NAMALWA (cell line): Measurements from ENCODE around the gene ADAM17.
A peak's percentile ranks its signal among the peaks of the same experiment; 100 is the strongest.
"Not testable (repeated sequence)": the region's sequence is repeated elsewhere in the genome, so short reads cannot be mapped to it uniquely, and the experiment has no call there.

Source experiments
- DNase-seq: peaks from one replicate; pipeline ENCODE4 v3.0.0-alpha.2; 2015; ENCODE audit warnings: low spot score

Gene ADAM17

DNA sequence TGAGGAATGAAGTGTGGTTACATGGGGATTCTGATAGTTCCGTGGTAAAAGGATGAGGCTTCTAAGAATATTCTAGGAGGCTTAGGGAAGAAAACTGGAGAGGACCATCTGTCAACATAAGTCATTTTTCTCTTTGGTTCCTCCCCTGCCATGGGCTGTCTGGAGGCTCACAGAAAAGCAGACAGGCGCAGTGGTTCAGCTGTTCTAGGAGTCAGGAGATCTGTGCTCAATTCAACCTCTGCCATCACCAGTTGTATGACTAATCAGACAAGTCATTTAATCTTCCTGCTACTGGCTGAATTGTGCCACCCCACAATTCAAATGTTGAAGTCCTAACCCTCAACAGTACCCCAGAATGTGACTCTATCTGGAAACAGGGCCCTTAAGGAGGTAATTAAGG lies 36.4 kb downstream of the ADAM17 start:
- no peak for DNase-seq

DNA sequence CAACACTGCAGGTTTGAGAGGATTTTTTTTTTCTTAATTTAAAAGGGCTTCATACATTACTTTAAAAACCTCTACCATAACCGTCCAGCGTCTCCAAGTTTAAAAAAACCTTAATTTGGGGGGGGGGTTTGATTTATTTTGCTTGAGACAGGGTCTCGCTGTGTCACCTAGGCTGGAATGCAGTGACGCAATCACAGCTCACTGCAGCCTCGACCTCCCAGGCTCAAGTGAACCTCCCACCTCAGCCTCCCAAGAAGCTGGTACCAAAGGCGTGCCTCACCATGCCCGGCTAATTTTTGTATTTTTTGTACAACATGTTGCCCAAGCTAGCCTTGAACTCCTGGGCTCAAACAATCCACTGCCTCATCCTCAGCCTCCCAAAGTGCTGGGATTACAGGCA lies 36.9 kb downstream of the ADAM17 start:
- DNase-seq: no peak

DNA sequence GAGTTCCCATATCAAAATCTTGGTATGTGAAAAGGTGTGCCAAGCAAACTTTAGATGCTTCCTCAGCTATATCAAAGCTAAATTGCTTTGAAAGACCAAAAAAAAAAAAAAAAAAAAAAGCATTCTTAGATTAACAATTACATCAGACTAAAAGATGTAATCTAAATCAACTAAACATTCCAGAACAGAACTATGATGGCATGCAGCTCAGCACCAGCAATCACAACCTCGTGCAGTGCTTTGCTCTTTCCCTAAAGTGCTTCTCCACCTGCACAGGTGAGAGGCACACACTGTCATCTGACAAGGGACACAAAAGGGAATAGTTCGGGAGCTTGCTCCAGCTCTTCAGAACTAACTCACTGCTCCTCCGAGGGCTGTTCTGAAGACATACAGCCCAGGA lies 37.5 kb downstream of the ADAM17 start:
- no peak for DNase-seq

DNA sequence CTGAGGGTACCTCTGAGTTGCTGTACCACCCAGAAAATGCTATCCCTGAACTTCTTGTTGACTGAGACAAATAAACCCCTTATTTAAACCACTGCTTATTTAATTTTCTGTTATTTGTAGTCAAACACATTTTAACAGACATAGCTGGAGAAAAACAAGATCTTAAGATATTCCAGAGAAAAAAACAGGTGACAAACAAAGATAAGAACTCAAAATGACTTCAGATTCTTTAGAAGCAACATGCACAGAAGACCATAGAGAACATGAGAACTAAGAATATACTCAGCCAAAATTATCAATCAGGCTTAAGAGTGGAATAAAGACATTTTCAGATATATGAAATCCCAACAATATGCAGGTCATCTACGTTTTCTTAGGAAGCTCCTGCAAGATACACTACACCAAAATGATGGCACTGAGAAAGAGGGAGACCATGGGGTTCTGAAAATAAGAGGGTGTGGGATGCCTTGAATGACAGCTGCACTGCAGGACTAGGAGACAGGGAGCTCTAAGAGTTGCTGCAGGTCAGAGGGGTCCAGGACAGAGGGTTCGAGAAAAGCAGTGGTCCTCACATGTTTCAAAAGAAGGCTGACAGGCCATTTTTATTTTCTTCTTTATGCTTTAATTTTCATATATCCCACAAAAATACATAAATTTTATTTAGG lies 38.4 kb downstream of the ADAM17 start:
- DNase-seq: no peak

DNA sequence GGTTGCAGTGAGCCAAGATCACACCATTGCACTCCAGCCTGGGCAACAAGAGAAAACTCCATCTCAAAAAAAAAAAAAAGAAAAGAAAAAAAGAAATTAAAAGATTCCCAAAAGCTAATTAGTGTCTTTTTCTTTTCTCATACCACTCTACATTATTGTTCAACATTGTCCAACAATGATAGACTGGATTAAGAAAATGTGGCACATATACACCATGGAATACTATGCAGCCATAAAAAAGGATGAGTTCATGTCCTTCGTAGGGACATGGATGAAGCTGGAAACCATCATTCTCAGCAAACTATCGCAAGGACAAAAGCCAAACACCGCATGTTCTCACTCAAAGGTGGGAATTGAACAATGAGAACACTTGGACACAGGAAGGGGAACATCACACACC lies 41.7 kb downstream of the ADAM17 start:
- DNase-seq: not testable (repeated sequence)

DNA sequence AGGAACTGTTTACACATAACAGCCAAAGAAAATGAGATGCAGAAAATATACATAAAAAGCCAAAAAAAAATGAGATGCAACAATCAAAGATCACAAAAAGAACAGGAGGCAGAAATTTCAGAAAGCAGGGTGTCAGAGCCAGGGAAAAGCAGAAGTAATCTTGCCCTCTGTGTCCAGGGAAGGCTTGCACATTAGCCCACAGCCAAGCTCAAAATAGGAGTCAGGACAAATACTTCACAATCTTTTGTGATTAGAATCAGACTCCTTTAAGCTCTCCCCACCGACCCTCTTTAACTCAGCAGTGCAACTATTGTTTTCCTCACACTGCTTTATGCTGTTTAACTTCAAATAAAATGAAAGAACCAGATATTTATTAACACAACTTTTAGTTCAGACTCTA lies 46.7 kb downstream of the ADAM17 start:
- no peak for DNase-seq

DNA sequence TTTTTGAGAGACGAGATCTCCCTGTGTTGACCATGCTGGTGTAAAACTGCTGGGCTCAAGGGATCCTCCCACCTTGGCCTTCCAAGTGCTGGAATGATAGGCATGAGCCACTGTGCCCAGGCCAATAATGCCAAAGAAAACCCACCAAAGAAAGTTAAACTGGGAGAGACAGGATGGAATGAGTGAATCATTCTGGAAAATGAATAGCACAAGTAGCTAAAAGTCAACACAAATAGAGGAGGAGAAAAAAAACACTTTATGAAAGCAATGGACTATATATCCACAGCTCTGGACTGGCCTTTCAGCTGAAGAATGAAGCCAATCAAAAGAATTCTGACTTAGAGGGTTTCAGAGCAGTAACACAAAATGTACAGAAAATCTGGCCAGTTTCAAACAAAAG lies 57.4 kb downstream of the ADAM17 start:
- DNase-seq: no peak

DNA sequence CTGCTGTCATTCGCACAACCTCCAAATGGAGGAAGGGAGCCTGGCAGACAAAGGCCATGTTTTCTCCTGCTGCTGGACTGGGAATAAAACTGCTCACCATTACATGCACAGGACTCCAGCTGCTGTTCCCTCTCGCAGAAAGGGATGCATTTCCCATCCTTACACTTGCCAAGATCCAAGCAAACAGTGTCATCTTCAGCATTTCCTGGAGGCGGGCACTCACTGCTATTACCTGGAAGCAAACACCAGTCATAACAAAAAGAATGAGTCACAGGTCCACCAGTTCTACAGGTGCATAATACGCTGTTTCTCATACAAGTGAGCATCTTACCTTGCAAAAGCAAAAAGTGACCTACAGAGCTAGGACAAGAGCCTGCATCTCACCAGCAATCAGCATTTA lies 58.6 kb downstream of the ADAM17 start:
- DNase-seq: no peak

DNA sequence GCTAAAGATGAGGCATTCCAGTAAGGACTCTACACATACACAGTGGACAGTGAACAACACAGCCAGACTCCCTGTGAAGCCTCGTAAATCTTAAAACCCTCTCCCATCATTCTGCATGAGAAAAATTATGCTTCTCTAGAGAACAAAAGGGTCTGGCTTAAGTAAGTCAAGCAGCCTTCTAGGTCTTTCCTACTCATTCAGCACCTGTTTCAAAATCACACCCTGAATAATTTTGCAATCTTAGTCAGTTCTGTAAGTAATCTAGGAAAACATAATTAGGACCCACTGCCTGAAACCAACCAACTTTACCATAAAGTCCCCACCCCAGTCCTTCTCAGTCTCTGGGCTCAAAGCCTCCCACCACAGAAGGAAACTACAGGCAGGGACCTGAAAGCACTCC lies 61.5 kb downstream of the ADAM17 start:
- DNase-seq: no peak

DNA sequence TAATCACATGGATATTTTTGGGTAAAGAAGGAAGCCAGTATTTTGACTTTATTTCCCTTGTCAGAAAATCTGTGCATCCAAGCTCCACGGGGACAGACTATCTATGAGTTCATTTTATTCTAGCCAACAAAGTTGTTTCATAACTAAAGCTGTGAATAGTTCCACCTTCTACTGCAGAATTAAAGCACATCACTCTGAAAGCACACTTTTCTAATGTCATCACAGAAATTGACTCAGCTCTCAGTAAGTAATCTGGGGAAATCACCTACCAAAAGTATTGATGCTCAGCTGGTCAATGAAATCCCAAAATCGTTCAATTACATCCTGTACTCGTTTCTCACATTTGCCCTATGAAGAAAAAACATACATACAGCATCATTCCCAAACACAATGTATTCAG lies 62.2 kb downstream of the ADAM17 start:
- DNase-seq: no peak

DNA sequence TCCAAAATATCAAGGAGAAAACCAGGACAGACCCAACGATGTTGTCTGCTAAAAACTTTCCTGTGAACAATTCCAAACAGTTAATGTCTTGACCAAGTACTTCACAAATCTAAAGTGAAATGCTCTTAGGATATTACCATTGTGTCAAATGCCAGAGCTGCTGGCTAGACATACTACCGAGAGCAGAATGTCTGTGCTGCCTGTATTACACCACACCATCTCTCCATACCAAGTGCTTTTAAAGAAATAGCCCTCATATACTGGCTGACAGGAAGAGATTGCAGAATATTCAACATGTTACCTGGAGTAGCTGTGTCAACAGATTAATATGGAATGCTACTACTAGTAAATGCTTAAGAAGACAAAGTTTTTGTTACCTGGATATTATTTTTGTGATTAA lies 62.7 kb downstream of the ADAM17 start:
- no peak for DNase-seq

DNA sequence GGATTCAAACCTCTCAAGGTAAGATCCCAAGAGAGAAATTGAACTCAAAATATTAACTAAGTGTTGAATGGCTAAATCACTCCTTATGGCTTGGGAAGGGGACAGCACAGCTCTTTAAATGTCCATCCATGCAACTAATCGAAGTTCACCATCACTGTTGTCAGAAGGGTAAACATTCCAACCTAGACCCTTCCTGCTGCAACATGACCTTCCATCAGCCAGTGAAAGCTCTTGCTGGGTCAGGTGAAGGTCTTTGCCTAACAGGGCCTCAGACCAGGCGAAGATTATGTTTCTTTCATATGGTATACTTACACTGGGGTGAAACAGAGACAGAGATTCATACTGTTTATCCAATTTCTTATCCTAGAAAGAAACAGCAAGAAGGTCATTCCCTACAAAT lies 64.8 kb downstream of the ADAM17 start:
- no peak for DNase-seq

DNA sequence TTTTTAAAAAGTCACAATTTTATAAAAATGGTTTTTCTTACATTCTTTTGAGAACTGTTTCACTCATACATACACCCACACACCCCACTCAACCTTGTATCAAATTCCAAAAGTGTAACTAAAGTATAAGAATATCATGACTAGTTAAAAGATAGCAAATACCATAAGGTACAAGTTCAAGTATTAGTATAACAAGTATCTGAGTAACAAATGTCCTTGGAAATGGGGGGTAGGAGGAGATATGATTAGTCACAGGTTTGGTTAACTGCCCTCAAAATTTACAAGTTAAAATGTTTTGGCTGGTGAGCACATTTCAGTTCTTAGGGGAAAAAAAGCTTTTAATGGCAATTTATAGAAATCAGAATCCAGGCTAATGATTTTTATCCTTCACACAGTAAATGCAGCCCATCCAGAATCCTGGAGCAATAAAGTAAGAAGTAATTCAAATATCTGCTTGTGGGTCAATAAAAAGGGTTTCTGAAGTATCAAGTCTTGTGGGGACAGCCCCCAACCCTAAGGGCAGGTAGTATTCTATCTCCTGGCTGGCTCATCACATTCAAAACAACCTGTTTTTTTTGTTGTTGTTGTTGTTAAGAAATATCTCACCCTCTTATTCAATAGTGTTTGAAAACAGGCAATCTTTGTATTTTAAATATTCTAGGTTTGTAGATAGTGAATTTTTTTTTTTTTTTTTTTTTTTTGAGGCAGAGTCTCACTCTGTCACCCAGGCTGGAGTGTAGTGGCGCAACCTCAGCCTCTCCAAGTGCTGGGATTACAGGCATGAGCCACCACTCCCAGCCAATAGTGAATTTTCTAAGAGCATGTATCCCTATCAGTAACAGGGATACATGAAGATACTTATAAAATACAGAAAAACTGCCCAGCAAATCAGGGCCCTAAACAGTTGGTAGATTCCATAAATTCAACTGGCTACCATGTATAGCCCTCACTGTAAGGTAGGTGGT lies 66.8 kb downstream of the ADAM17 start:
- DNase-seq: no peak

DNA sequence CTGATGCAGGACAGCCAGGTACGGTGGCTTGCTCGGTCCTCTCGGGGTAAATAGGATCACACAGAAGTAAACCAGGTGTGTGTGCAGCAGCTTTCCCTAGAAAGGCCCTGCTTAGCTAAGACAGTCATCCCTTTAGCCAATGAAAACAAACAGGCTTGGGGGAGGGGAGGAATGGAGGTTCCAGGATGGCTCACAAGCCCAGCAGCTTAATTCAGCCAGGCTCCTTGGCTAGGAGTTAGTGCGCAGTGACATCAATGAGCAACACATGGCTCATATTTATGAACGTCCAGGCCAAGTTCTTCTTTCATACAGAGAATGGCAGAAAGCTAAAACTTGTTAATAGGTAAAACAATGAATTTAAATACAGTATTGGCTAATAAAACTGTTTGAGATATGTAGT lies 71.1 kb downstream of the ADAM17 start:
- no peak for DNase-seq

DNA sequence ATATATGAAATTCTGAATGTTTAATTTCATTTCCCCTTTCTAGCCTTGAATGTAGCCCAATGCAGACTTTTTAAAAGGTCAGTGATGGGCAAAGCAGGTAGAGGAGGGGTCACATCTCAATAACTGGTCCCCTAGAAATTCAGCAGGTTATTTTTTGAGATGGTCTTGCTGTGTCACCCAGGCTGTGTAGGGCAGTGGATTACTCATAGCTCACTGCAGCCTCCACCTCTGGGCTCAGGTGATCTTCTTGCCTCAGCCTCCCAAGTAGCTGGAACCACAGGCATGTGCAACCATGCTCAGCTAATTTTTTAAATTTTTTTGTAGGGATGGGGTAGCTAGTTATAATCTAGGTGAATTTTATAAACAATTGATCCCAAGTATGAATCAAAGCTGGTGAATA lies 72.5 kb downstream of the ADAM17 start:
- no peak for DNase-seq

DNA sequence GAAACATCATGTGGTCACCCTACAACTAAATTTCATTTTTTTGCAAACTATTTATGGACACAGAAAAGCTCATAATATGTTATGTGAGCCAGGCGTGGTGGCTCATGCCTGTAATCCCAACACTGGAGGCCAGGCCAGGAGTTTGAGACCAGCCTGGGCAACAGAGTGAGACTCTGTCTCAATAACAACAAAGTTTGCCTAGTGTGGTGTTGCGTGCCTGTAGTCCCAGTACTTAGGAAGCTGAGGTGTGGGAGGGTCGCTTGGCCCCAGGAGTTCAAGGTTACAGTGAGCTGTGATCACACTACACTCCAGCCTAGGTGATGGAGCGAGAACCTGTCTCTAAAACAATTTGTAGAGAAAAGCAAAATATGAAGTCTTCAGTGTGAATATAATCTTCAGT lies 75.5 kb downstream of the ADAM17 start:
- no peak for DNase-seq

DNA sequence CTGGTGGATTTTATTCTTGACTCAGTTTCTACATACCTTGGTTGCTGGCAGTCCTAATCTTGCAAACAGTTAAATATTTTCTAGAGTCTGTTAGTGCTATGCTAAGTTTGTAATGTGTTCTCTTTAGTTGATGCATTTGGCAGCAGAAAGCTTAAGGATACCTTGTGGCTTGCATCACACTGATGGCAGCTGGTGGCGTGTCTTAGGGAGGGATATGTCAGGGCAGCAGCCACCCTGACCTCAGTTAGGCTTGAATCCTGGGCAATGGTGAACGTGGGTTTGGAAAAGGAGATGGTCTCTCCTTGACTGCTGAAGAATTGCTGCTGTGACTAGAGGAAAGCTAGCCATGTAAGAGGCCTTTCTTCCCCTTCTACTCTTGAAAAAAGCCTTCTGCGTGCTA lies 77.1 kb downstream of the ADAM17 start:
- DNase-seq: no peak

DNA sequence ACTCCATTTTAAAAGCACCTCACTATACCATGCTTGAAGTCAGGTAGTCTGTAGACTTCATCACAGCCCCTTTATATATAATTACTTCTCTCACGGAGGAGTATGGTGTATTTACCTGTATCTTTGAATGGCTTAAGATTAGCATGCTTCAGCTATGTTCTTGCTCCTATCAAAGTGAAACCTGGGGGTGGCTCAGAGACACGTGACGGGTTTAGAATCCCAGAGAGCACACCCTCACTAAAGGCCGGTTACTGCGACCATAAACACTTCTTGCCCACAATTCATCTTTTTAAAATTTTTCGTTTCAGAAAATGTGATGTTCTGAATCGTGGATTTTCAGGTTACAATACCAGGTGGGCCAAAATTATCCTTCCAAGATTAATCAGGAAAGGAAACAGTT lies 77.7 kb downstream of the ADAM17 start:
- DNase-seq: no peak

DNA sequence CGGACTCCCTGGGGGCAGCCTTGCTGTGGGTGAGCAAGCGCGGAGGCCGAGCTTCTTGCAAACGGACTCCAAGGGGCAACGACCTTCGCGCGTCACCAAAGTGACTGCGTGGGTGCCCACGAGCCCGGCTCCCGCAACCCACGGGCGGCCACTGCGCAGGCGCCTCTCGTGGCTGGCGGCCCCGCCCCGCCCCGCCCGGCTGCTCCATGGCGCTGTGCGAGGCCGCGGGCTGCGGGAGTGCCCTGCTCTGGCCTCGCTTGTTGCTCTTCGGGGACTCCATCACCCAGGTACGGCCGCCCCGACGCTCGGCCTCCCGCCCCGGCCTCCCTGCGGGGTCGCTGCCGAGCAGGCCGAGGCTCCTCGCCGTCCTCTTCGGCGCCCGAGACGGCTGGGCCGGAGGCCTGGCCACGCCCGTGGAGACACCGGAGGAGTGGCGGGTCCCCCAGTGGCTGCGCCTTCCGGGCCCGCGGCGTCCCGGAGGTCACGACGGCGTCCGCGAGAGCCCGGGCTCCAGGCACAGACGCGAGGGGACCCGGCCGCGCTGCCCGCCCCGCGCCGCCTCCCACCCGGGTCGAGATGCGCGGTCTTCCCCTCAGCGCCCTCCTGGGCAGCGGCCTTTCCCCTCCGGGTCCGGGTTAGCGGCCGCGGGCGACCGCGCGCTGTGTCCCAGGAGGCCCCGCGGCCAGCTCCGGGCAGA lies 81.1 kb downstream of the ADAM17 start, which contains the start of gene IAH1:
Gene IAH1, plus strand, starts transcription at position 191 of the 697 bp plus-strand sequence. Its CDS starts 16 bp downstream, at position 207.
- peak; percentile 63 for DNase-seq

DNA sequence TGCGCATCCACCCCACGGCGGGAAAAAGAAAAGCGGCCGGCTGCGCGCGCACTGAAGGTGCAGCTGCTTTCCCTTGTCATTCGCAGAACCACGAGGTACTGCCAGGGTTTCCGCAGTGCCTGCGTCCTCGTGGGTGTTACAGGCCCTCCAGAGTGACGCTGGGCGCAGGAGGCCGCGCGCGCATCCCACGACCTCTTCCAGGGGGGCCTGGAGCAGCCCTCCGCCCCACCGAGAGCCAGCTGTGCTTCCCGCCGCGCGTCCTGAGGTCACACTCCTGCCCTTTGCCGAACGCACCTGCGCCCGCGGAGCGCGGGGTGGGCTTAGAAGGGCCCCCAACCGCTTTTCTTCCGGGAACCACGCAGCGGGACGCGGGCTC lies 81.7 kb downstream of the ADAM17 start:
- DNase-seq: peak; percentile 23

DNA sequence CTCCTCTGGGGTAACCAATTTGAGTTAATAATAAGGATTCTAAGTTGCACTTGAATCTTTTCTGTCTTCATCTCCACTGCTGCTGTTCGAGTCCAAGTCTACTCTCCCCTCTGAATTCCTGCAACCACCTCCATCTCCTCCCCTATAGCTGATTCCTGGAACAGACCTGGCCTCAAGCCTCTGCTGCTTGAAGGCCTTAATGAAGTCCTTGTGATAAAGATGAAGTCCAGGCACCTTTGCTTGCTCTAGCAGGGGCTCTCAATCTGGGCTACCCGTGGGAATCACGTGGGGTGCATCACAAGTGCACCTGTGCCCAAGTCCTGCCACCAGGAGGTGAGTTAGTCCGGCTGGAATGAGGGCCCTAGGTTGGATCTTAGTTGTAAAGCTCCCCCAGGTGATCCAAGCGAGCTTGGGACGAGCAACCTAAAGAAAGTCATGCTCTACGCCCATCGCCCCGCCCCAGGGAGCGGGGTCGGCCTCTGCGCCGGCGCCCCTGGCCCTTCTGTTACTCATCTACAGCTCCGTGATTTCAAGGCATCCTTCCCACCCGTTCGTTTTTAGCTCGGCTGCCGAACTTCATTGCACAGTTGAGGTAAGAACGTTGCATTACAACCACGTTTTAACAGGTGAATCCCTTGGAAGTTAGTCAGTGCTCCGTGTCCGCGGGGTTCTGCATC lies 82.2 kb downstream of the ADAM17 start:
- DNase-seq: peak; percentile 30

DNA sequence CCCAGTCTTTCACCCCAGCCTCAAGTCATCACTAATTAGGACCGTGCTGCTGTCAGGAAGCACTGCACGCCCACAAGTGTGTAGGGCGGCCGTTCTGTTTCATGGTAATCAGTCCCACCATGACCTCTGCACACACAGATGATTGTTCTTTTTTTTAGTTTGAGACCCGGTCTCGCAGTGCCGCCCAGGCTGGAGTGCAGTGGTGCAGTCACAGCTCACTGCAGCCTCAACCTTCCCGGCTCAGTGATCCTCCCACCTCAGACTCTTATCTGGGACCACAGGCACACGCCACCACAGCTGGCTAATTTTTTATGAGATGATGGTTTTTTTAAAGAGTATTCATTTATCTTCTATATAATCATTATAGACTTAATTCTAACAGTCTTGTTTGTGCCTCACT lies 83.1 kb downstream of the ADAM17 start:
- no peak for DNase-seq
